Peyer's patch (tissue), 4 donors: Measurements from ENCODE around the gene SNU13. TPM values are rescaled to one million over a fixed set of nuclear protein-coding genes. Genes with fewer than 3 reads are reported as not detected.
A peak's percentile ranks its signal among the peaks of the same experiment; 100 is the strongest.

ENCODE experiments used
- DNase-seq, 3 donors: peaks; one replicate each; pipeline ENCODE4 v3.0.0-alpha.2; 2017 to 2019
- H3K27ac ChIP-seq, 4 donors: fragments of 200-600 bp; sonication (generic); one replicate each; pipeline ENCODE4 v1.5.1; 2016 to 2019
- H3K27me3 ChIP-seq, 2 donors: fragments of 200-600 bp; sonication (generic); one replicate each; pipeline ENCODE4 v1.5.1; 2019
- H3K36me3 ChIP-seq, 3 donors: fragments of 200-600 bp; sonication (generic); one replicate each; pipeline ENCODE4 v1.5.1; 2016 to 2019
- H3K4me1 ChIP-seq, 4 donors: fragments of 200-600 bp; sonication (generic); one replicate each; pipeline ENCODE4 v1.5.1; 2016 to 2019
- H3K4me3 ChIP-seq, 4 donors: fragments of 200-600 bp; sonication (generic); 1 replicate in 3 of 4; 2 replicates in 1 of 4; pipeline ENCODE4 v1.5.1; 2016 to 2019; ENCODE audit warnings: mild to moderate bottlenecking in 1 of 4
- H3K9me3 ChIP-seq, 4 donors: fragments of 200-600 bp; sonication (generic); one replicate each; pipeline ENCODE4 v1.5.1; 2016 to 2019; ENCODE audit warnings: mild to moderate bottlenecking in 1 of 4
- POLR2A ChIP-seq, 2 donors: fragments of 450-650 bp; IDR thresholded peaks; one replicate each; pipeline ENCODE4 v1.5.1; 2017; ENCODE audit warnings: antibody characterized with exemption in 2 of 2, mild to moderate bottlenecking in 2 of 2, moderate library complexity in 2 of 2
- total RNA-seq, 4 donors: library from RNA; depleted of rRNA; stranded (reverse); fragments of >200 nt; gene quantifications; one replicate each; pipeline ENCODE4 v1.1.0, GENCODE V29; 2016
- TF ChIP-seq, protein P1 (sequence below), 6 experiments: fragments of 450-650 bp in 4 of 6; fragments of 200-600 bp in 2 of 6; sonication (generic) in 1 of 6; IDR thresholded peaks; one replicate each; pipeline ENCODE4 v1.5.1; 2017 to 2019; ENCODE audit warnings: antibody characterized with exemption in 6 of 6, mild to moderate bottlenecking in 3 of 6, moderate library complexity in 1 of 6

Gene SNU13
- total RNA-seq, 4 donors from 2014 or later = 51.5 to 87.5 (median 58.6) TPM

DNA sequence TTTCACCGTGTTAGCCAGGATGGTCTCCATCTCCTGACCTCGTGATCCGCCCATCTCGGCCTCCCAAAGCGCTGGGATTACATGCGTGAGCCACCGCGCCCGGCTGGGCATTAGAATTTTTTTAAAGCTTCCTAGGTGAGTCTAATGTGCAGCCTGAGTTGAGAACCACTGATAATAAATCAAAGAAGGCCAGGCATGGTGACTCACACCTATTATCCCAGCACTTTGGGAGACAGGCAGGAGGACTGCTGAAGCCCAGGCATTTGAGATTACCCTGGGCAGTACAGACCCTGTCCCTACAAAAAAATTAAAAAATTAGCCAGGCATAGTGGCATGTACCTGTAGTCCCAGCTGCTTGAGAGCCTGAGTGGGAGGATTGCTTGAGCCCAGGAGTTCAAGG is 24.3 kb upstream of the SNU13 start:
- DNase-seq = no peak
- no peak for TF ChIP-seq POLR2A (IDR thresholded peaks at IDR 0.05)
- TF ChIP-seq, protein P1, sequence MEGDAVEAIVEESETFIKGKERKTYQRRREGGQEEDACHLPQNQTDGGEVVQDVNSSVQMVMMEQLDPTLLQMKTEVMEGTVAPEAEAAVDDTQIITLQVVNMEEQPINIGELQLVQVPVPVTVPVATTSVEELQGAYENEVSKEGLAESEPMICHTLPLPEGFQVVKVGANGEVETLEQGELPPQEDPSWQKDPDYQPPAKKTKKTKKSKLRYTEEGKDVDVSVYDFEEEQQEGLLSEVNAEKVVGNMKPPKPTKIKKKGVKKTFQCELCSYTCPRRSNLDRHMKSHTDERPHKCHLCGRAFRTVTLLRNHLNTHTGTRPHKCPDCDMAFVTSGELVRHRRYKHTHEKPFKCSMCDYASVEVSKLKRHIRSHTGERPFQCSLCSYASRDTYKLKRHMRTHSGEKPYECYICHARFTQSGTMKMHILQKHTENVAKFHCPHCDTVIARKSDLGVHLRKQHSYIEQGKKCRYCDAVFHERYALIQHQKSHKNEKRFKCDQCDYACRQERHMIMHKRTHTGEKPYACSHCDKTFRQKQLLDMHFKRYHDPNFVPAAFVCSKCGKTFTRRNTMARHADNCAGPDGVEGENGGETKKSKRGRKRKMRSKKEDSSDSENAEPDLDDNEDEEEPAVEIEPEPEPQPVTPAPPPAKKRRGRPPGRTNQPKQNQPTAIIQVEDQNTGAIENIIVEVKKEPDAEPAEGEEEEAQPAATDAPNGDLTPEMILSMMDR (IDR thresholded peaks at IDR 0.05) = no peak
- H3K9me3 ChIP-seq = no peaks in the 10 kb centered on the region
- no peaks in the 10 kb centered on the region for H3K36me3 ChIP-seq
- no peaks in the 10 kb centered on the region for H3K27me3 ChIP-seq
- no peak overlapping the region for H3K27ac ChIP-seq
- H3K4me3 ChIP-seq = no peak overlapping the region
- no peaks in the 10 kb centered on the region for H3K4me1 ChIP-seq

DNA sequence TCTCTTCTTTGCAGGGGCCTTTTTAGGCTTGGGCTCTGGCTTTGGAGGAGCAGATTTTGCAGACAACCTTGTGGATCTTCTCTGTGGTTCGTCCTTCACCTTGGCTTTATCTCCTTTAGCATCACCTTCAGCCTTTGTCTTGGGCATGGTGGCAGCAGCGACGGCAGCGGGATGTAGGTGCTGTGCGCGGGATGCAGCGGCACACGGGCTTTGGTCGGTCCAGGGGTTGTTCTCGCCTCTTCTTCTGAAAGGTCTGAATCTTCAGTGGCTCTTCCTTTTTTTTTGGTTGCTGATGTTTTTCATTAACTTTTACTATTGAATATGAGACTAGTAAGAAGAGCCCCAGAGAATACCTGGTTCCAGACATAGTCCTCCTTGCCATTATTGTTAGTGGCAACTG is 20.7 kb upstream of the SNU13 start:
- Histone ChIP-seq H3K27ac (no peak overlapping the region), H3K36me3 (no peaks in the 10 kb centered on the region), H3K4me1 (no peaks in the 10 kb centered on the region), H3K9me3 (no peaks in the 10 kb centered on the region), H3K27me3 (no peaks in the 10 kb centered on the region), H3K4me3 (no peak overlapping the region)
- no peak for TF ChIP-seq POLR2A (IDR thresholded peaks at IDR 0.05)
- TF ChIP-seq, protein P1 (IDR thresholded peaks at IDR 0.05) = no peak
- no peak for DNase-seq

DNA sequence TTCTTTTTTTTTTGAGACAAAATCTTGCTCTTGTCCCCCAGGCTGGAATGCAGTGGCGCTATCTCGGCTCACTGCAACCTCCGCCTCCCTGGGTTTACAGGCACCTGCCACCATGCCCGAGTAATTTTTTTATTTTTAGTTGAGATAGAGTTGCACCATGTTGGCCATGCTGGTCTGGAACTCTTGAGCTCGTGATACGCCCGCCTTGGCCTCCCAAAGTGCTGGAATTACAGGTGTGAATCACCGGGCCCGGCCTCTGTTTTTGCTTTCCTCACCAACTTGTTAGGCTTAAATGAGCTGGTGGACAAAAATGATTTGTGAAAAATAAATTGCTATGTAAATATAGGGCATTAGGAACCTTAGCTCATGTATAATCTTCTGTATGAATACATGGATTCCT is 14.1 kb upstream of the SNU13 start:
- TF ChIP-seq POLR2A (IDR thresholded peaks at IDR 0.05) = no peak
- TF ChIP-seq, protein P1 (IDR thresholded peaks at IDR 0.05) = no peak
- Histone ChIP-seq H3K4me1 (peaks cover 0 to 7% (median 0%) of the 10 kb centered on the region in 4 donors), H3K4me3 (no peak overlapping the region), H3K27me3 (no peaks in the 10 kb centered on the region), H3K27ac (no peak overlapping the region), H3K9me3 (no peaks in the 10 kb centered on the region), H3K36me3 (no peaks in the 10 kb centered on the region)
- no peak for DNase-seq

DNA sequence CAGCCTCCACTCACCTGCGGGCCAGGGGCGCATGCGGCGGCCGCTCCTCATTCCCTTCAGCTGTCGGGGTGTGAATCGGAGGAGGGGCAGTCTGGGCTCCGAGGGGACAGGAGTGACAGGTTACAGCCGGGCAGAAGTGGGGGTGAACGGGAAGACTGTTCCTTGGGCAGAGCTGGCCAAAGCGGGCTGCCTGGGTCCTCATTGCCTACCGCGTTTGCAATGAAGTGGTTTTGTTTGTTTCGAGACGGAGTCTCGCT is 11.4 kb upstream of the SNU13 start:
- Histone ChIP-seq H3K27me3 (no peaks in the 10 kb centered on the region), H3K9me3 (no peaks in the 10 kb centered on the region), H3K4me1 (peaks cover 0 to 20% (median 4%) of the 10 kb centered on the region in 4 donors), H3K27ac (no peak overlapping the region), H3K4me3 (no peak overlapping the region), H3K36me3 (no peaks in the 10 kb centered on the region)
- no peak for DNase-seq
- TF ChIP-seq, protein P1 (IDR thresholded peaks at IDR 0.05) = no peak
- TF ChIP-seq POLR2A (IDR thresholded peaks at IDR 0.05) = no peak

DNA sequence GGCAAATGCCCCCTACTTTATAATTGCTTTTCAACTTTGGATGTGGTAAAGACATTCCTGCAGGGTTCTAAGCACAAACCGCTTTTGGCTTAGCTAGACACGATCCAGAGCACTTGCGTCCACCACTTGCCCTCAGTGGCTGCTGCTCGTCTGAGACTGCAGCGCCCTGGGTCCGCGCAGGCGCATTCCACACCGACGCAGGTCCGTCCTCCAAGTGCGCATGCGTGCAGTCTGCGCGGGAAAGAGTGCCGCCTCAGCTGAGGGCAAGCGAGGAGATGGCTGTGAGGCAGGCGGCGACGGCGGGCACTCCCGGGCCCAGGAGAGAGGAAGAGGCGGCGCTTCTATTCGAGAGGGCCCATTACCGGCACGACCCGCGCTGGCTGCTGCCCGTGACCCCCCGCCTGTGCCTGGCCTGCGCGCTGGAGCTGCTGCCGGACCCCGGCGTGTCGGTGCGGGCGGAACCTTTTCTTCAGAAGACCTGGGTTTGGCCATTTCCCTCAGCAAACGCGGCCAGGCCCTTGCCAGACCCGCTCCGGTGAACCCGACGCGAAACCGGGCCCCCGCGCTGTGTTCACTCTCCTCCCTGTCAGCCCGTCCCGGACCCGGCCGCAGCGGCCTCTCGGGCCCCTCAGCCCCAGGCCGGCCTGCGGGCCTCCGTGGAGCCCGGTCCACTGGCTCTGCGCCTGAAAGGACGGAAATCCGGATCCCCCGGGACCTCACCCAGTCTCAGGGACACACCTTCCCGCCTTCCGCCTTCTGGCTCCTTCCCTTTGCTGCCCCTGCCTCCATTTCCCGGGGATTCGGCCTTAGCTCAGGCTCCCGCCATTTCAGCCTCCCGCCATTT is 10.8 kb upstream of the SNU13 start, which contains the start of gene MEI1:
MEI1 (plus strand) TSS at position 240 of the 844 bp plus-strand sequence; CDS start at position 276, 36 bp downstream.
- DNase-seq = peak; percentile 79 to 93 (median 83)
- H3K9me3 ChIP-seq = no peaks in the 10 kb centered on the region
- no peak within 1 kb of the TSS for H3K27ac ChIP-seq
- H3K4me3 ChIP-seq = peak within 1 kb of the TSS in 1 of 4 donors; percentile 22
- H3K27me3 ChIP-seq = no peaks in the 10 kb centered on the region
- H3K4me1 ChIP-seq = peaks cover 0 to 20% (median 4%) of the 10 kb centered on the region in 4 donors
- TF ChIP-seq, protein P1 (IDR thresholded peaks at IDR 0.05) = no peak
- TF ChIP-seq POLR2A (IDR thresholded peaks at IDR 0.05) = no peak
- H3K36me3 ChIP-seq = no peaks in the 10 kb centered on the region
